H1 (cell line): Measurements from ENCODE around the gene REG1B. TPM values are rescaled to one million over a fixed set of nuclear protein-coding genes. Genes with fewer than 3 reads are reported as not detected.

Experiments used
- CTCF ChIA-PET: fragments of 300-600 bp; sonication (Branson Sonifier 250); formaldehyde crosslinking; loops from one replicate; lab custom pipeline; 2021; ENCODE audit not compliant: partially characterized antibody; lab: Charles Lee
- POLR2A ChIA-PET: fragments of 300-600 bp; sonication (Branson Sonifier 250); formaldehyde crosslinking; loops from one replicate; lab custom pipeline; 2021; ENCODE audit warnings: inconsistent platforms; ENCODE audit not compliant: partially characterized antibody; lab: Charles Lee
- DNase-seq, 2 experiments: peaks; one replicate each; pipeline versions ENCODE4 v3.0.0 to v3.0.0-alpha.2; 2010 to 2022; ENCODE audit warnings: low spot score in 2 of 2, low read depth in 1 of 2, mixed read lengths in 1 of 2
- FAIRE-seq: peaks from 2 replicates; lab custom pipeline; 2011; peaks lifted over from hg19 to GRCh38; lab: Jason Lieb, UNC
- H2AFZ ChIP-seq: 2 replicates; pipeline ENCODE4 v1.8.1; 2012; ENCODE audit warnings: low read length, inconsistent platforms
- H2AK5ac ChIP-seq: 2 replicates; pipeline ENCODE4 v1.6.1; 2013; ENCODE audit warnings: low read depth, low read length
- H2BK120ac ChIP-seq: replicated peaks from 2 replicates; pipeline ENCODE3; 2013; ENCODE audit warnings: low read depth, low read length, inconsistent platforms
- H2BK12ac ChIP-seq: 2 replicates; pipeline ENCODE4 v1.6.1; 2013; ENCODE audit warnings: low read depth, low read length
- H2BK15ac ChIP-seq: 2 replicates; pipeline ENCODE4 v1.6.1; 2013; ENCODE audit warnings: low read length
- H2BK20ac ChIP-seq: 2 replicates; pipeline ENCODE4 v1.6.1; 2013; ENCODE audit warnings: low read length
- H2BK5ac ChIP-seq: 2 replicates; pipeline ENCODE4 v1.6.1; 2013; ENCODE audit warnings: low read depth, low read length
- H3K14ac ChIP-seq: 2 replicates; pipeline ENCODE4 v1.6.1; 2013; ENCODE audit warnings: inconsistent platforms; ENCODE audit not compliant: insufficient read length
- H3K18ac ChIP-seq: 2 replicates; pipeline ENCODE4 v1.6.1; 2013; ENCODE audit warnings: low read length; ENCODE audit errors: extremely low read depth
- H3K23ac ChIP-seq: 2 replicates; pipeline ENCODE4 v1.6.1; 2013; ENCODE audit warnings: inconsistent platforms; ENCODE audit not compliant: insufficient read length
- H3K23me2 ChIP-seq: 2 replicates; pipeline ENCODE4 v1.6.1; 2013; ENCODE audit warnings: low read depth, low read length
- H3K27ac ChIP-seq: 2 replicates; pipeline ENCODE4 v1.6.1; 2011; ENCODE audit warnings: low read depth, low read length, inconsistent platforms
- H3K27me3 ChIP-seq, 4 experiments: replicated peaks in 1 of 4; 1 replicate in 1 of 4; 2 replicates in 3 of 4; pipeline versions ENCODE4 v1.6.1 to v1.8.1; 2011 to 2013; ENCODE audit warnings: low read length in 3 of 4, mild to moderate bottlenecking in 3 of 4, inconsistent platforms in 2 of 4, mixed read lengths in 2 of 4, moderate library complexity in 1 of 4; ENCODE audit not compliant: control insufficient read depth in 3 of 4, insufficient read depth in 3 of 4; ENCODE audit errors: extremely low read depth in 1 of 4
- H3K36me3 ChIP-seq, 4 experiments: 2 replicates each; pipeline versions ENCODE4 v1.6.1 to v1.8.1; 2011 to 2013; ENCODE audit warnings: mild to moderate bottlenecking in 4 of 4, low read length in 3 of 4, moderate library complexity in 2 of 4, control low read depth in 1 of 4, inconsistent platforms in 1 of 4; ENCODE audit not compliant: insufficient read depth in 4 of 4, control insufficient read depth in 2 of 4
- H3K4ac ChIP-seq: replicated peaks from 2 replicates; pipeline ENCODE3; 2013; ENCODE audit warnings: low read length, low read depth, mixed read lengths, inconsistent platforms; ENCODE audit not compliant: insufficient read length
- H3K4me1 ChIP-seq, 4 experiments: replicated peaks in 1 of 4; 1 replicate in 1 of 4; 2 replicates in 3 of 4; pipeline versions ENCODE4 v1.6.1 to v1.8.1; 2011 to 2013; ENCODE audit warnings: low read length in 3 of 4, inconsistent platforms in 2 of 4, mixed read lengths in 1 of 4; ENCODE audit not compliant: insufficient read depth in 4 of 4, control insufficient read depth in 3 of 4
- H3K4me2 ChIP-seq, 2 experiments: 2 replicates each; pipeline versions ENCODE4 v1.6.1 to v1.8.1; 2011 to 2013; ENCODE audit warnings: low read depth in 2 of 2, low read length in 2 of 2, control low read depth in 1 of 2, inconsistent platforms in 1 of 2, mild to moderate bottlenecking in 1 of 2; ENCODE audit not compliant: insufficient read depth in 1 of 2
- H3K4me3 ChIP-seq, 4 experiments: fragments of 200-600, 300-600 bp in 1 of 4; sonication (generic), shearing (Covaris generic), sonication (Bioruptor Twin) in 1 of 4; 2 replicates each; pipeline versions ENCODE4 v1.5.1 to v1.8.1; 2011 to 2016; ENCODE audit warnings: low read length in 4 of 4, low read depth in 3 of 4, control low read depth in 2 of 4, inconsistent platforms in 2 of 4, mild to moderate bottlenecking in 2 of 4, mixed read lengths in 1 of 4, moderate library complexity in 1 of 4; ENCODE audit not compliant: insufficient read depth in 2 of 4; ENCODE audit errors: extremely low read depth in 1 of 4
- H3K56ac ChIP-seq: replicated peaks from 2 replicates; pipeline ENCODE3; 2013; ENCODE audit warnings: low read depth, mild to moderate bottlenecking, mixed read lengths, low read length, inconsistent platforms; ENCODE audit not compliant: insufficient read length
- H3K79me1 ChIP-seq: 2 replicates; pipeline ENCODE4 v1.6.1; 2013; ENCODE audit warnings: low read depth, low read length, control low read depth
- H3K79me2 ChIP-seq, 2 experiments: 2 replicates each; pipeline versions ENCODE4 v1.6.1 to v1.8.1; 2012 to 2013; ENCODE audit warnings: low read length in 2 of 2, mild to moderate bottlenecking in 2 of 2, inconsistent platforms in 1 of 2; ENCODE audit not compliant: insufficient read depth in 2 of 2, control insufficient read depth in 1 of 2
- H3K9ac ChIP-seq, 4 experiments: replicated peaks in 1 of 4; 1 replicate in 1 of 4; 2 replicates in 3 of 4; pipeline versions ENCODE4 v1.6.1 to v1.8.1; 2011 to 2013; ENCODE audit warnings: low read depth in 3 of 4, low read length in 3 of 4, control low read depth in 2 of 4, mild to moderate bottlenecking in 2 of 4, moderate library complexity in 2 of 4, inconsistent platforms in 1 of 4; ENCODE audit errors: extremely low read depth in 1 of 4
- H3K9me3 ChIP-seq, 2 experiments: 2 replicates each; pipeline versions ENCODE4 v1.6.1 to v1.8.1; 2012 to 2013; ENCODE audit warnings: mild to moderate bottlenecking in 2 of 2, moderate library complexity in 2 of 2, control low read depth in 1 of 2, inconsistent platforms in 1 of 2, low read depth in 1 of 2, low read length in 1 of 2, mixed read lengths in 1 of 2; ENCODE audit not compliant: insufficient read depth in 2 of 2
- H4K20me1 ChIP-seq, 2 experiments: replicated peaks in 1 of 2; 2 replicates each; pipeline versions ENCODE3 to v1.8.1; 2011 to 2013; ENCODE audit warnings: inconsistent platforms in 2 of 2, low read length in 2 of 2, mild to moderate bottlenecking in 1 of 2; ENCODE audit not compliant: insufficient read depth in 2 of 2, control insufficient read depth in 1 of 2
- H4K5ac ChIP-seq: 2 replicates; pipeline ENCODE4 v1.6.1; 2013; ENCODE audit warnings: low read length, low read depth, mixed read lengths, inconsistent platforms; ENCODE audit not compliant: insufficient read length
- H4K8ac ChIP-seq: 2 replicates; pipeline ENCODE4 v1.8.0; 2013; ENCODE audit warnings: mild to moderate bottlenecking, moderate library complexity, low read length, inconsistent platforms; ENCODE audit not compliant: insufficient read depth; ENCODE audit errors: extremely low read depth
- H4K91ac ChIP-seq: replicated peaks from 2 replicates; pipeline ENCODE3; 2013; ENCODE audit warnings: low read length, mixed read lengths, inconsistent platforms; ENCODE audit not compliant: insufficient read length
- BACH1 ChIP-seq: IDR thresholded peaks from 2 replicates; pipeline ENCODE4 v1.6.1; 2012; ENCODE audit warnings: low read length, improper control_type of control experiment
- EGR1 ChIP-seq: IDR thresholded peaks from 2 replicates; pipeline ENCODE4 v1.6.1; 2011; ENCODE audit warnings: low read depth, low read length, borderline replicate concordance
- EP300 ChIP-seq, 2 experiments: IDR thresholded peaks; 1 replicate in 1 of 2; 2 replicates in 1 of 2; pipeline ENCODE4 v1.6.1; 2011 to 2012; ENCODE audit warnings: low read depth in 2 of 2, low read length in 2 of 2, mild to moderate bottlenecking in 2 of 2, borderline replicate concordance in 1 of 2, inconsistent platforms in 1 of 2, moderate library complexity in 1 of 2
- JUN ChIP-seq: IDR thresholded peaks from 2 replicates; pipeline ENCODE4 v1.6.1; 2011; ENCODE audit warnings: low read depth, mild to moderate bottlenecking, improper control_type of control experiment, low read length
- JUND ChIP-seq: IDR thresholded peaks from 2 replicates; pipeline ENCODE4 v1.6.1; 2011; ENCODE audit warnings: mild to moderate bottlenecking, improper control_type of control experiment, low read length
- MAFK ChIP-seq: IDR thresholded peaks from 2 replicates; pipeline ENCODE4 v1.6.1; 2012; ENCODE audit warnings: low read depth, mild to moderate bottlenecking, improper control_type of control experiment, low read length
- NANOG ChIP-seq: IDR thresholded peaks from 2 replicates; pipeline ENCODE4 v1.6.1; 2011; ENCODE audit warnings: low read length, low read depth, mild to moderate bottlenecking, inconsistent platforms; ENCODE audit not compliant: insufficient read depth, poor library complexity, severe bottlenecking
- POLR2AphosphoS5 ChIP-seq: IDR thresholded peaks from 2 replicates; pipeline ENCODE4 v1.6.1; 2011; ENCODE audit warnings: low read depth, low read length
- RAD21 ChIP-seq, 2 experiments: IDR thresholded peaks in 1 of 2; conservative IDR thresholded peaks in 1 of 2; 2 replicates each; pipeline ENCODE4 v1.6.1; 2011; ENCODE audit warnings: low read depth in 2 of 2, low read length in 2 of 2, improper control_type of control experiment in 1 of 2, inconsistent platforms in 1 of 2, mild to moderate bottlenecking in 1 of 2, moderate library complexity in 1 of 2
- SIRT6 ChIP-seq: IDR thresholded peaks from one replicate; pipeline ENCODE4 v1.7.1; 2012; ENCODE audit warnings: low read length, inconsistent platforms
- TCF12 ChIP-seq: IDR thresholded peaks from 2 replicates; pipeline ENCODE4 v1.6.1; 2011; ENCODE audit warnings: low read depth, mild to moderate bottlenecking, low read length
- TEAD4 ChIP-seq: IDR thresholded peaks from 2 replicates; pipeline ENCODE4 v1.6.1; 2012; ENCODE audit warnings: low read depth, low read length, inconsistent platforms, mixed read lengths
- WGBS, 2 experiments: shearing (Covaris generic) in 1 of 2; methylation state at CpG; one replicate each; pipeline versions ENCODE4 v1.1.6 to v1.1.7; 2013 to 2015; ENCODE audit warnings: low lambda C conversion rate in 2 of 2, mixed read lengths in 2 of 2, inconsistent platforms in 1 of 2, low coverage in 1 of 2, missing lambda C conversion rate in 1 of 2; ENCODE audit not compliant: insufficient replicate concordance in 2 of 2, insufficient coverage in 1 of 2, insufficient read length in 1 of 2; ENCODE audit errors: extremely low coverage in 1 of 2, missing lambda C conversion rate in 1 of 2; 5-methylcytosine and 5-hydroxymethylcytosine counted together
- polyA plus RNA-seq, 7 experiments: library from polyadenylated mRNA; depleted of rRNA in 3 of 7; stranded (reverse) in 5 of 7; unstranded in 2 of 7; fragments of >200 nt in 5 of 7; fragments of 200-250 nt in 2 of 7; gene quantifications; 1 replicate in 5 of 7; 2 replicates in 1 of 7; 4 replicates in 1 of 7; pipeline versions ENCODE4 v1.2.1 to v1.2.3, GENCODE V29; 2011 to 2013; ENCODE audit warnings: missing spikeins in 2 of 7, mixed read lengths in 2 of 7
- total RNA-seq: library from RNA; stranded (reverse); fragmentation: NEBNext Ultra II Directional; extraction: Animal tissue kit (Norgen Biotek cat#: 25700); gene quantifications from 2 replicates; pipeline ENCODE4 v1.2.1, GENCODE V29; 2021
- TF ChIP-seq, protein P1 (sequence below): IDR thresholded peaks from 2 replicates; pipeline ENCODE4 v1.6.1; 2011; ENCODE audit warnings: low read depth, mild to moderate bottlenecking, low read length; ENCODE audit not compliant: insufficient read depth

Gene REG1B
- total and polyA plus RNA-seq, 2 of the 8 experiments (the other 6 are each of a cell fraction or from before 2014, with no cell fraction given): not detected

GRCh38 chr2:79084495-79085135 is 3.2 kb downstream of the REG1B start:
- Histone ChIP-seq H2BK5ac (no peak overlapping the region), H3K27ac (no peak overlapping the region), H3K9me3 (0 out of 4 replicates have a peak, but pooled peaks cover 0 to 2% of the 10 kb centered on the region in 2 experiments), H2BK15ac (no peak overlapping the region), H4K91ac (no peak overlapping the region), H3K79me1 (no peaks in the 10 kb centered on the region), H3K9ac (no peak overlapping the region), H4K5ac (no peak overlapping the region), H2AK5ac (no peak overlapping the region), H3K36me3 (no peaks in the 10 kb centered on the region), H2AFZ (no peak overlapping the region), H3K27me3 (no peaks in the 10 kb centered on the region), H3K4me1 (0 out of 7 replicates have a peak, but pooled peaks cover 0 to 3% (median 1%) of the 10 kb centered on the region in 4 experiments), H3K4ac (no peak overlapping the region), H3K23me2 (no peaks in the 10 kb centered on the region), H3K14ac (no peak overlapping the region), H3K18ac (no peak overlapping the region), H2BK12ac (no peak overlapping the region), H2BK120ac (no peak overlapping the region), H4K8ac (no peak overlapping the region), H3K23ac (no peak overlapping the region), H3K79me2 (no peaks in the 10 kb centered on the region), H4K20me1 (no peaks in the 10 kb centered on the region), H3K4me2 (no peak overlapping the region), H2BK20ac (no peak overlapping the region), H3K4me3 (no peak overlapping the region), H3K56ac (no peak overlapping the region)
- CTCF ChIA-PET: interaction anchor here (0.6 to 0.7 kb wide), 2 partner anchors 57 to 314 kb away, joined by 3 read pairs; no protein-coding TSS in a partner anchor
- TF ChIP-seq EGR1 (no peak), EP300 (IDR thresholded peaks at IDR 0.05; ENCODE audit: borderline replicate concordance in 1 of 2, low read depth in 2 of 2, low read length in 2 of 2) (no peak), JUN (no peak), RAD21 (IDR thresholded peaks at IDR 0.05 in 1 of 2, conservative IDR thresholded peaks at IDR 0.05 in 1 of 2; ENCODE audit: low read depth in 2 of 2, low read length in 2 of 2) (no peak), MAFK (no peak), BACH1 (no peak), TEAD4 (no peak), TCF12 (no peak), SIRT6 (no peak), NANOG (no peak), POLR2AphosphoS5 (no peak), JUND (no peak)
- TF ChIP-seq, protein P1, sequence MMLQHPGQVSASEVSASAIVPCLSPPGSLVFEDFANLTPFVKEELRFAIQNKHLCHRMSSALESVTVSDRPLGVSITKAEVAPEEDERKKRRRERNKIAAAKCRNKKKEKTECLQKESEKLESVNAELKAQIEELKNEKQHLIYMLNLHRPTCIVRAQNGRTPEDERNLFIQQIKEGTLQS: no peak
- POLR2A ChIA-PET: no interaction called here
- WGBS, 2 experiments: 91% methylated on average over 3 of the region's 3 CpGs; no CpG with 5 or more reads in 1 of the 2 experiments
- FAIRE-seq (no peak), DNase-seq (no peak)
